Vagina (tissue), 2 donors: ENCODE data around the gene CD1E.

Experiments used
- CTCF ChIP-seq, 3 experiments: fragments of 450-650 bp in 2 of 3; fragments of 200-600 bp in 1 of 3; sonication (generic) in 1 of 3; IDR thresholded peaks; one replicate each; pipeline ENCODE4 v1.5.1; 2017 to 2019; ENCODE audit warnings: antibody characterized with exemption in 3 of 3, mild to moderate bottlenecking in 2 of 3, moderate library complexity in 2 of 3
- POLR2AphosphoS5 ChIP-seq, 2 donors: sonication (generic); formaldehyde crosslinking; IDR thresholded peaks; one replicate each; pipeline ENCODE4 v1.9.0; 2017; ENCODE audit warnings: antibody characterized with exemption in 2 of 2, mild to moderate bottlenecking in 2 of 2, low read depth in 1 of 2; ENCODE audit not compliant: insufficient read depth in 1 of 2

GRCh38 chr1:158323866-158324265 is 29.8 kb upstream of the CD1E start:
- TF ChIP-seq POLR2AphosphoS5 (IDR thresholded peaks at IDR 0.05; ENCODE audit: insufficient read depth in 1 of 2, low read depth in 1 of 2) (no peak), CTCF (IDR thresholded peaks at IDR 0.05) (no peak)
